Hepatocyte (in vitro differentiated cells): ENCODE measurements around the gene LAMB3. TPM values are rescaled to one million over a fixed set of nuclear protein-coding genes. Genes with fewer than 3 reads are reported as not detected.

ENCODE experiments used
- DNase-seq: peaks from one replicate; pipeline ENCODE4 v3.0.0-alpha.2; 2016; ENCODE audit warnings: low spot score
- H2AFZ ChIP-seq: fragments of 200-600 bp; sonication (generic); 2 replicates; pipeline ENCODE4 v1.6.0; 2016; ENCODE audit warnings: antibody characterized with exemption, mild to moderate bottlenecking
- H3K27ac ChIP-seq: fragments of 200-600 bp; sonication (generic); 2 replicates; pipeline ENCODE4 v1.5.1; 2016; ENCODE audit warnings: mild to moderate bottlenecking
- H3K27me3 ChIP-seq: fragments of 200-600 bp; sonication (generic); 2 replicates; pipeline ENCODE4 v1.6.1; 2016
- H3K36me3 ChIP-seq: fragments of 200-600 bp; sonication (generic); replicated peaks from 2 replicates; pipeline ENCODE4 v1.5.1; 2016; ENCODE audit warnings: low read depth; ENCODE audit not compliant: insufficient read depth
- H3K4me1 ChIP-seq: fragments of 200-600 bp; sonication (generic); 2 replicates; pipeline ENCODE4 v1.5.1; 2016; ENCODE audit warnings: mild to moderate bottlenecking, moderate library complexity; ENCODE audit not compliant: insufficient read depth
- H3K4me2 ChIP-seq: fragments of 200-600 bp; sonication (generic); 2 replicates; pipeline ENCODE4 v1.6.0; 2016
- H3K4me3 ChIP-seq: fragments of 200-600 bp; sonication (generic); 2 replicates; pipeline ENCODE4 v1.5.1; 2016; ENCODE audit warnings: mild to moderate bottlenecking
- H3K79me2 ChIP-seq: fragments of 200-600 bp; sonication (generic); 2 replicates; pipeline ENCODE4 v1.6.0; 2017; ENCODE audit warnings: mild to moderate bottlenecking
- H3K9me2 ChIP-seq: fragments of 200-600 bp; sonication (generic); replicated peaks from 2 replicates; pipeline ENCODE4 v1.6.0; 2017; ENCODE audit warnings: mild to moderate bottlenecking; ENCODE audit not compliant: insufficient read depth
- H3K9me3 ChIP-seq: fragments of 200-600 bp; sonication (generic); 2 replicates; pipeline ENCODE4 v1.5.1; 2016; ENCODE audit warnings: low read depth, mild to moderate bottlenecking
- H4K20me1 ChIP-seq: fragments of 200-600 bp; sonication (generic); 2 replicates; pipeline ENCODE4 v1.6.0; 2016; ENCODE audit warnings: mild to moderate bottlenecking; ENCODE audit not compliant: insufficient read depth, poor library complexity, severe bottlenecking
- EZH2 ChIP-seq: fragments of 200-600 bp; sonication (generic); IDR thresholded peaks from 2 replicates; pipeline ENCODE4 v1.6.1; 2016; ENCODE audit warnings: antibody characterized with exemption, mild to moderate bottlenecking, borderline replicate concordance
- EZH2phosphoT487 ChIP-seq: fragments of 200-600 bp; sonication (generic); IDR thresholded peaks from one replicate; pipeline ENCODE4 v1.6.1; 2018; ENCODE audit warnings: antibody characterized with exemption, mild to moderate bottlenecking, low read depth, moderate library complexity; ENCODE audit not compliant: unreplicated experiment, severe bottlenecking
- WGBS: methylation state at CpG from one replicate; pipeline ENCODE4 v1.1.6; 2016; ENCODE audit warnings: low lambda C conversion rate; ENCODE audit errors: missing lambda C conversion rate; 5-methylcytosine and 5-hydroxymethylcytosine counted together
- polyA plus RNA-seq: library from polyadenylated mRNA; unstranded; fragments of >200 nt; fragmentation: Nextera tagmentation; extraction: Ambion mirVana; gene quantifications from 2 replicates; pipeline ENCODE4 v1.2.1, GENCODE V29; 2016
- total RNA-seq: library from RNA; depleted of rRNA; stranded (reverse); fragments of >200 nt; gene quantifications from 2 replicates; pipeline ENCODE4 v1.2.3, GENCODE V29; 2014
- TF ChIP-seq, protein P1 (sequence below): fragments of 200-600 bp; sonication (generic); IDR thresholded peaks from 2 replicates; pipeline ENCODE4 v1.5.1; 2016; ENCODE audit warnings: antibody characterized with exemption, mild to moderate bottlenecking; ENCODE audit not compliant: poor library complexity

Gene LAMB3
- total and polyA plus RNA-seq, 2 experiments from 2014 or later = 55.9 to 76.9 TPM

DNA sequence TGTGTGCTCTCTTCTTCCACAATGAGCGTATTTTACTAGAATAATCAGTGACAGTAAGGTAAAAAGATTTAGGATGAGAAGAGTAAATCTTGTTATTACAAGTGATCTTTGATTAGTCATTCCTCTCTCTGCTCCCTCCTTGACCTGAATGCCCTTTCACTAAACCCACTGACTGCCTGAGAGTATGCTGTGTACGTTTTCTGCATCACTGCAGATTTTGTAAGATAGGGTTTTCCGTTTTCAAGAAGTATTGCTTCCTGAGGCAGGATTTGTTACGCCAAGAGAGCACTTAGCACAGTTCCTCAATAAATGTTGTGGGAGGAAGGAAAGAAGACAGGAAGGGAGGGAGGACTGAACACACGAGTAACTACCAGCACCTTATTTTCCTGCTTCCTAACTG is 7.7 kb upstream of the LAMB3 start:
- Histone ChIP-seq H4K20me1 (no peaks in the 10 kb centered on the region), H2AFZ (no peak overlapping the region), H3K9me2 (no peaks in the 10 kb centered on the region), H3K4me3 (no peak overlapping the region), H3K27ac (no peak overlapping the region), H3K79me2 (no peaks in the 10 kb centered on the region), H3K4me2 (no peak overlapping the region), H3K36me3 (no peaks in the 10 kb centered on the region), H3K27me3 (no peaks in the 10 kb centered on the region), H3K4me1 (peaks cover 11% of the 10 kb centered on the region), H3K9me3 (no peaks in the 10 kb centered on the region)
- DNase-seq = no peak
- WGBS = 46% methylated on average over 5 of the region's 5 CpGs
- TF ChIP-seq EZH2 (no peak), EZH2phosphoT487 (no peak)
- TF ChIP-seq, protein P1, sequence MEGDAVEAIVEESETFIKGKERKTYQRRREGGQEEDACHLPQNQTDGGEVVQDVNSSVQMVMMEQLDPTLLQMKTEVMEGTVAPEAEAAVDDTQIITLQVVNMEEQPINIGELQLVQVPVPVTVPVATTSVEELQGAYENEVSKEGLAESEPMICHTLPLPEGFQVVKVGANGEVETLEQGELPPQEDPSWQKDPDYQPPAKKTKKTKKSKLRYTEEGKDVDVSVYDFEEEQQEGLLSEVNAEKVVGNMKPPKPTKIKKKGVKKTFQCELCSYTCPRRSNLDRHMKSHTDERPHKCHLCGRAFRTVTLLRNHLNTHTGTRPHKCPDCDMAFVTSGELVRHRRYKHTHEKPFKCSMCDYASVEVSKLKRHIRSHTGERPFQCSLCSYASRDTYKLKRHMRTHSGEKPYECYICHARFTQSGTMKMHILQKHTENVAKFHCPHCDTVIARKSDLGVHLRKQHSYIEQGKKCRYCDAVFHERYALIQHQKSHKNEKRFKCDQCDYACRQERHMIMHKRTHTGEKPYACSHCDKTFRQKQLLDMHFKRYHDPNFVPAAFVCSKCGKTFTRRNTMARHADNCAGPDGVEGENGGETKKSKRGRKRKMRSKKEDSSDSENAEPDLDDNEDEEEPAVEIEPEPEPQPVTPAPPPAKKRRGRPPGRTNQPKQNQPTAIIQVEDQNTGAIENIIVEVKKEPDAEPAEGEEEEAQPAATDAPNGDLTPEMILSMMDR = no peak

DNA sequence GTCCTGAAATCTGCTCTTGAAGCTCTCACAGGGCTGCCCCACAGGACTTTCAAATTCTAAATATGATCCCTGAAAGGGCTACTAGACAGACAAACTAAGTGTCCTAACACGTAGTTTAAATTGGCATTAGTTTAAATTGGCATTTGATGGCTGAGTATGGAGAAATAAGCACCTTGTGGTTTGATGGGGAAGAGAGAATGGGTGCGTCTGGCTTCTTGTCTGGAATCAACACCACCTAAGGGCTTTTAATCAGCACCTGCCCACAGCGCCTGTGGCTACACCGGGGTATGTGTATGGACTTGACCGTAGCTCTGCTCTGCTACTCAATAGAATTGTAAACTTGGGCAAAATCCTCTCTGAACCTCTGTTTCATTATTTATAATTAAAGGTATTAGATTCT is 5.7 kb upstream of the LAMB3 start:
- no peak overlapping the region for H3K4me3 ChIP-seq
- no peaks in the 10 kb centered on the region for H3K9me2 ChIP-seq
- no peaks in the 10 kb centered on the region for H4K20me1 ChIP-seq
- H3K4me2 ChIP-seq = no peak overlapping the region
- no peaks in the 10 kb centered on the region for H3K9me3 ChIP-seq
- no peaks in the 10 kb centered on the region for H3K79me2 ChIP-seq
- H3K27me3 ChIP-seq = no peaks in the 10 kb centered on the region
- H3K36me3 ChIP-seq = no peaks in the 10 kb centered on the region
- 74% methylated on average over 5 of the region's 5 CpGs for WGBS
- H3K27ac ChIP-seq = no peak overlapping the region
- H3K4me1 ChIP-seq = peaks cover 26% of the 10 kb centered on the region
- TF ChIP-seq EZH2 (no peak), EZH2phosphoT487 (no peak)
- TF ChIP-seq, protein P1 = no peak
- H2AFZ ChIP-seq = no peak overlapping the region
- no peak for DNase-seq

DNA sequence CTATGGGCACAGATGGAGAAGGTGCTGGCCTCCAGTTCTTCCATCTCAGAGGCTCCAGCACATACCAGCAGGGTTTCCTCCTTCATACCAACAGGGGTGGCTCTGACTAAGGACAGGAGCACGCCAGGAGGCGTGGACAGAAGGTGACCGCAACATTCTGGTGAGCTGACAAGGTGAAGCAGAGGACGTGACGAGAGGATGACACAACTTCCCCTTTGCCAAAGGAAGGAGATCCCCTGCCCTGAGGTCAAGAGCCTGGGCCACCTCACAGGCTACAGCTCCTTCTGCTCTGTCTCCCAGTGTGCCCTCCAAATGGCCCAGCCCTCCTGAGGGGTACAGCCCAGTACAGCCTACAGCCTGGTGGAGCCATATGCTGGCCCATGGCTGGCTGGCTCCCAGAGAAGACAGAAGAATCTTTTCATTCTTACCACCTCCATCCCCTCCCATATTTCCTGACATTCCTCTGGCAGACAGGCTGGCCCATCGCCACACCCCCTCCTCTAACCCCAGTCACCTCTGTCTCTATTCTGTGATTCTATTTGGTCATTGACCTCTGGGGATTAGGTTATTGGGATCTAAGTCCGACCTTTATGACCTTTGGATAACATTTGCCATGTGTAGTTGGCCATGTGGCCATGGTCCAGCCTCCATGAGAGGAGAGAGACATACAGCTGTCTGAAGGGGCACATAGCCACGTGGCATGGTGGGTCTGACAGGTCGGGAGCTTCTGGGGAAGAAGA is 5.1 kb upstream of the LAMB3 start:
- DNase-seq = no peak
- Histone ChIP-seq H3K79me2 (no peaks in the 10 kb centered on the region), H3K27me3 (no peaks in the 10 kb centered on the region), H2AFZ (no peak overlapping the region), H3K9me2 (no peaks in the 10 kb centered on the region), H4K20me1 (no peaks in the 10 kb centered on the region), H3K9me3 (no peaks in the 10 kb centered on the region), H3K4me2 (no peak overlapping the region), H3K4me3 (no peak overlapping the region), H3K4me1 (peaks cover 26% of the 10 kb centered on the region), H3K36me3 (no peaks in the 10 kb centered on the region), H3K27ac (no peak overlapping the region)
- WGBS = 85% methylated on average over 9 of the region's 9 CpGs
- TF ChIP-seq EZH2phosphoT487 = no peak
- TF ChIP-seq EZH2 = no peak
- TF ChIP-seq, protein P1 = no peak
